ENCODE results near the gene HLA-DRA. TPM values are rescaled to one million over a fixed set of nuclear protein-coding genes. Genes with fewer than 3 reads are reported as not detected.

HLA-DRA gene
- total RNA-seq, 4 donors from 2014 or later = 93.9 to 223 (median 113) TPM

DNA sequence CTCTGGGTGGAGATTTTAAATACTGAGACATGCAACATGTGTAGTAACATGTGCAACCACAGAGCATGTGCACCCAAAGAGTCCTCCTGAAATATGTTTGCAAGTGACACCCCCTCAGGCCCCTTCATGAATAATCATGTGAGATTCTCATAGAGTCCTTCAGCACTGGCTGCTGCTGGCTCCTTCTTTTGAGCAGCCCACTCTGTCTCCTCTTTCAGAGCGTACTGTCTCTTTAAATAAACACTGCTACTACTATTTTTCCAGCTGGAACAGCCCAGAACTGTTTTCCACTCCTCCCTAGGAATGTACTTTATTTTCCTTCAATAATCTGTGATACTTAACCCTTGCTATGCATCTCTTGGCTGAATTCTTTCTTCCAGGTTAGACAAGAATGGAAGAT, 48.4 kb downstream of the HLA-DRA start:
- DNase-seq (ENCODE audit: extremely low spot score) = no peak
- TF ChIP-seq EP300 (IDR thresholded peaks at IDR 0.05) (no peak), POLR2A (IDR thresholded peaks at IDR 0.05; ENCODE audit: low read depth) (no peak), POLR2AphosphoS5 (IDR thresholded peaks at IDR 0.05) (no peak)
- TF ChIP-seq, protein P1, sequence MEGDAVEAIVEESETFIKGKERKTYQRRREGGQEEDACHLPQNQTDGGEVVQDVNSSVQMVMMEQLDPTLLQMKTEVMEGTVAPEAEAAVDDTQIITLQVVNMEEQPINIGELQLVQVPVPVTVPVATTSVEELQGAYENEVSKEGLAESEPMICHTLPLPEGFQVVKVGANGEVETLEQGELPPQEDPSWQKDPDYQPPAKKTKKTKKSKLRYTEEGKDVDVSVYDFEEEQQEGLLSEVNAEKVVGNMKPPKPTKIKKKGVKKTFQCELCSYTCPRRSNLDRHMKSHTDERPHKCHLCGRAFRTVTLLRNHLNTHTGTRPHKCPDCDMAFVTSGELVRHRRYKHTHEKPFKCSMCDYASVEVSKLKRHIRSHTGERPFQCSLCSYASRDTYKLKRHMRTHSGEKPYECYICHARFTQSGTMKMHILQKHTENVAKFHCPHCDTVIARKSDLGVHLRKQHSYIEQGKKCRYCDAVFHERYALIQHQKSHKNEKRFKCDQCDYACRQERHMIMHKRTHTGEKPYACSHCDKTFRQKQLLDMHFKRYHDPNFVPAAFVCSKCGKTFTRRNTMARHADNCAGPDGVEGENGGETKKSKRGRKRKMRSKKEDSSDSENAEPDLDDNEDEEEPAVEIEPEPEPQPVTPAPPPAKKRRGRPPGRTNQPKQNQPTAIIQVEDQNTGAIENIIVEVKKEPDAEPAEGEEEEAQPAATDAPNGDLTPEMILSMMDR (IDR thresholded peaks at IDR 0.05) = no peak
- Histone ChIP-seq H3K27ac (replicated peaks in 1 of 4) (no peak overlapping the region), H3K4me3 (no peak overlapping the region), H3K9me3 (no peaks in the 10 kb centered on the region), H3K4me1 (no peaks in the 10 kb centered on the region), H3K36me3 (no peaks in the 10 kb centered on the region), H3K27me3 (peaks cover 0 to 10% (median 0%) of the 10 kb centered on the region in 4 donors)
- 38% methylated on average over 1 of the region's 1 CpG for WGBS
- intact Hi-C loops (cut with DNase I) = loop anchor here (10.0 kb wide), 1 partner anchor 87 kb away; no protein-coding TSS in a partner anchor

DNA sequence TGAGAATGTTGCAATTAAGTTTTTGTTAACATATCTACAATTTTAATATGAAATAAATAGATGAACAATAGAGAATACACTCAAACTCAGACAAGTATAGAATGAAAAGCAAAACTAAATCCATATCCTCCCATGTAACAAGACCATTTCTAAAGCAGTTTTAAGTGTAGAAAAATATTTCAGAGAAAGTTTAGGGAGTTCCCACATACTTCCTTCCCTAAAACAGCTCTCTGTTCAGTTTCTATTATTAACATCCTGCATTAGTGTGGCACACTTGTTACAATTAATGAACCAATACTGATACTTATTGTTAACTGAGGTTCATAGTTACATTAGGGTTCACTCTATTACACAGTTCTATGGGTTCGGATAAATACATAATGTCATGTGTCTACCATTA, 52.0 kb downstream of the HLA-DRA start:
- TF ChIP-seq POLR2AphosphoS5 (IDR thresholded peaks at IDR 0.05) = no peak
- WGBS = 67% methylated on average over 1 of the region's 1 CpG

DNA sequence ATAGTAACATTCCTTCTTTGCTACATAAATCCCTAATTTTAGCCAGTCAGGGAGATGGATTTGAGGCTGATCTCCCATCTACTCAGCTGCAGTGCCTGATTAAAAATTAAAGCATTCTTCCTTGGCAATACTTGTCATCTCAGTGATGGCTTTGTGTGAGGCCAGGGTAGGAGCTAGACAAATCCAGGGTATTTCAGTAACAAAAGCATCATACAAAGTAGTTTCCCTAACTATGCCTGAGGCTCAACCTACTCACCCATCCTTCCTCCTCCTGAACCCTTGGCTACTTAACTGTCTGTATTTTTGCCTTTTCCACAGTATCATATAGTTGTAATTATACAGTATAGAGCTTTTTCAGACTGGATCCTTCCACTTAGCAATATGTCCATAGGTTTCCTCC, 52.7 kb downstream of the HLA-DRA start:
- no peaks in the 10 kb centered on the region for H3K36me3 ChIP-seq
- no peak for DNase-seq (ENCODE audit: extremely low spot score)
- no peak overlapping the region for H3K27ac ChIP-seq (replicated peaks in 1 of 4)
- H3K9me3 ChIP-seq = no peaks in the 10 kb centered on the region
- TF ChIP-seq POLR2AphosphoS5 (IDR thresholded peaks at IDR 0.05) (no peak), EP300 (IDR thresholded peaks at IDR 0.05) (no peak), POLR2A (IDR thresholded peaks at IDR 0.05; ENCODE audit: low read depth) (no peak)
- TF ChIP-seq, protein P1 (IDR thresholded peaks at IDR 0.05) = no peak
- H3K4me3 ChIP-seq = no peak overlapping the region
- intact Hi-C loops (cut with DNase I) = no loop called here
- H3K4me1 ChIP-seq = no peaks in the 10 kb centered on the region
- H3K27me3 ChIP-seq = no peaks in the 10 kb centered on the region

More for the DNA sequence above, 52.0 kb downstream of the HLA-DRA start:
- Histone ChIP-seq H3K4me1 (no peaks in the 10 kb centered on the region), H3K27ac (replicated peaks in 1 of 4) (no peak overlapping the region), H3K36me3 (no peaks in the 10 kb centered on the region), H3K9me3 (no peaks in the 10 kb centered on the region), H3K27me3 (no peaks in the 10 kb centered on the region), H3K4me3 (no peak overlapping the region)
- DNase-seq (ENCODE audit: extremely low spot score) = no peak
- intact Hi-C loops (cut with DNase I) = no loop called here

Other genes starting within 250 kb of the HLA-DRA start
- gene PBX2, start 249.7 kb upstream of the HLA-DRA start, total RNA-seq = 10 to 100 TPM; 43.6 to 95.9 (median 59.3) TPM
- gene GPSM3, start 247.2 kb upstream of the HLA-DRA start, total RNA-seq = 10 to 100 TPM in 1 of 4 donors, 1 to 10 TPM in 3; 5.7 to 17.4 (median 8.6) TPM
- gene NOTCH4, start 215.8 kb upstream of the HLA-DRA start, total RNA-seq = 10 to 100 TPM; 16.6 to 30.6 (median 19.8) TPM
- not detected for gene TSBP1, start 68.0 kb upstream of the HLA-DRA start, total RNA-seq
- gene BTNL2, start 32.7 kb upstream of the HLA-DRA start, total RNA-seq = not detected
- 10 to 100 TPM in 2 of 4 donors, under 1 TPM in 2; 0.83 to 71.0 (median 7.2) TPM for gene HLA-DRB5, start 90.4 kb downstream of the HLA-DRA start, total RNA-seq
- gene HLA-DRB1, start 150.0 kb downstream of the HLA-DRA start, total RNA-seq = 10 to 100 TPM; 28.2 to 93.2 (median 49.1) TPM
- 1 to 10 TPM in 3 of 4 donors, under 1 TPM in 1; 0.97 to 8.4 (median 5.1) TPM for gene HLA-DQA1, start 197.5 kb downstream of the HLA-DRA start, total RNA-seq
- gene HLA-DQB1, start 226.8 kb downstream of the HLA-DRA start, total RNA-seq = 1 to 10 TPM in 2 of 4 donors, under 1 TPM in 1, not detected in 1; 0.71 to 5.8 (median 4.8) TPM

All from esophagus muscularis mucosa (tissue), 4 donors.